Type B pancreatic cell (in vitro differentiated cells): ENCODE measurements around the gene LRRC1. TPM values are rescaled to one million over a fixed set of nuclear protein-coding genes. Genes with fewer than 3 reads are reported as not detected.
A peak's percentile ranks its signal among the peaks of the same experiment; 100 is the strongest.

Experiments
- DNase-seq: peaks from one replicate; pipeline ENCODE4 v3.0.0; 2021; ENCODE audit warnings: mixed read lengths; ENCODE audit not compliant: unreplicated experiment; ENCODE audit errors: extremely low spot score
- H3K27ac Mint-ChIP-seq: 2 replicates; pipeline ENCODE4 v1.8.0; 2021; ENCODE audit warnings: mild to moderate bottlenecking, mixed read lengths
- H3K27me3 Mint-ChIP-seq: 2 replicates; pipeline ENCODE4 v1.8.0; 2021; ENCODE audit warnings: mixed read lengths
- H3K36me3 Mint-ChIP-seq: 2 replicates; pipeline ENCODE4 v1.8.0; 2021; ENCODE audit warnings: mixed read lengths
- H3K4me1 Mint-ChIP-seq: one replicate; pipeline ENCODE4 v1.8.0; 2021; ENCODE audit warnings: mixed read lengths; ENCODE audit not compliant: unreplicated experiment
- H3K4me3 Mint-ChIP-seq: 2 replicates; pipeline ENCODE4 v1.8.0; 2021; ENCODE audit warnings: mild to moderate bottlenecking, mixed read lengths
- H3K9me3 Mint-ChIP-seq: 2 replicates; pipeline ENCODE4 v1.8.0; 2021; ENCODE audit warnings: mixed read lengths
- total RNA-seq: library from RNA; stranded (reverse); gene quantifications from 2 replicates; pipeline ENCODE4 v1.2.1, GENCODE V29; 2021; ENCODE audit warnings: low replicate concordance
- TF ChIP-seq, protein P1 (sequence below): fragments of 200-600 bp; sonication (generic); conservative IDR thresholded peaks from 2 replicates; pipeline ENCODE4 v1.5.0; 2021; ENCODE audit warnings: antibody characterized with exemption, mild to moderate bottlenecking

The LRRC1 gene
- total RNA-seq, 1 donor from 2014 or later = 28.9 TPM

DNA sequence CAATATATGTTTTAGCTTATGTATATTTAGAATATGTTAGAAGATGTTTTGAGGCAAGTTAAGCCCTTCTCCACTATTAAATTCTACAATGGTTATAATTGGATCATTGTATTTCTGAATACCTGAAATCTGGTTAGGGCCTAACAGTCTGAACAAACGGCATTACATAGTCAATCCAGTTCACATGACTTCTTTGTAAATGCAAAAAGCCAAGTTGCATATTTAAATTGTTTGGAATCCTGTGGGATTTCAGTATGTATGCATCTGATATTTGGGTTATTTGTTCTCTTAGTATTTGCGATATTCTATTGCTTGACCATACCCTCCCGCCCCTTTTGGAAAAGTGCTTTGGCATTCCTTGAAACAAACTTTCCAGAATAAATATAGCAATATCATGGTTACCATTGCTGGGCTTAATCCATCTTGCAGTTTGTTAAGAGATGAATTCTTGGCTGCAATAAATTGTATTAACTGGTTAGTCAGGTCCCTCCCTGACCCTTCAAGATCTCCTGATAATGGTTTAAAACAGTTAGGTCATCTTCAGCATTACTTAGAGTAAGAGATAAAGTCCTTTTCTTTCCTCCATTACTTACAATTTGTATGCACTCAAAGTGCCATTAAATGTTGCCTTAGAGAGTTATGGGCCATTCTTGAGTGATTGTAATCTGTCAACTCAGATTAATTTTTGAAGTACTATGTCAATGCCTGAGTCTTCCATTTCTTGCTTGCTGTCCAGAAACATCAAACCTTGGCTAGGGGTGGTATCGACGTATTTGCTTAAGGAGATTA is 36.5 kb downstream of the LRRC1 start:
- Mint-ChIP-seq H3K27ac (no peak overlapping the region), H3K4me3 (no peak overlapping the region), H3K9me3 (no peaks in the 10 kb centered on the region), H3K4me1 (peaks cover 34% of the 10 kb centered on the region), H3K27me3 (no peaks in the 10 kb centered on the region), H3K36me3 (no peaks in the 10 kb centered on the region)
- TF ChIP-seq, protein P1, sequence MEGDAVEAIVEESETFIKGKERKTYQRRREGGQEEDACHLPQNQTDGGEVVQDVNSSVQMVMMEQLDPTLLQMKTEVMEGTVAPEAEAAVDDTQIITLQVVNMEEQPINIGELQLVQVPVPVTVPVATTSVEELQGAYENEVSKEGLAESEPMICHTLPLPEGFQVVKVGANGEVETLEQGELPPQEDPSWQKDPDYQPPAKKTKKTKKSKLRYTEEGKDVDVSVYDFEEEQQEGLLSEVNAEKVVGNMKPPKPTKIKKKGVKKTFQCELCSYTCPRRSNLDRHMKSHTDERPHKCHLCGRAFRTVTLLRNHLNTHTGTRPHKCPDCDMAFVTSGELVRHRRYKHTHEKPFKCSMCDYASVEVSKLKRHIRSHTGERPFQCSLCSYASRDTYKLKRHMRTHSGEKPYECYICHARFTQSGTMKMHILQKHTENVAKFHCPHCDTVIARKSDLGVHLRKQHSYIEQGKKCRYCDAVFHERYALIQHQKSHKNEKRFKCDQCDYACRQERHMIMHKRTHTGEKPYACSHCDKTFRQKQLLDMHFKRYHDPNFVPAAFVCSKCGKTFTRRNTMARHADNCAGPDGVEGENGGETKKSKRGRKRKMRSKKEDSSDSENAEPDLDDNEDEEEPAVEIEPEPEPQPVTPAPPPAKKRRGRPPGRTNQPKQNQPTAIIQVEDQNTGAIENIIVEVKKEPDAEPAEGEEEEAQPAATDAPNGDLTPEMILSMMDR = no peak
- DNase-seq = no peak

GRCh38 chr6:53831936-53832660 is 37.3 kb downstream of the LRRC1 start:
- no peak overlapping the region for H3K27ac Mint-ChIP-seq
- no peaks in the 10 kb centered on the region for H3K36me3 Mint-ChIP-seq
- no peaks in the 10 kb centered on the region for H3K9me3 Mint-ChIP-seq
- no peak for DNase-seq
- TF ChIP-seq, protein P1 = no peak
- no peak overlapping the region for H3K4me3 Mint-ChIP-seq
- peaks cover 33% of the 10 kb centered on the region for H3K4me1 Mint-ChIP-seq
- no peaks in the 10 kb centered on the region for H3K27me3 Mint-ChIP-seq

- H3K27me3 Mint-ChIP-seq = no peaks in the 10 kb centered on the region
- H3K27ac Mint-ChIP-seq = peak overlapping the region; percentile 16
- H3K4me1 Mint-ChIP-seq = peaks cover 35% of the 10 kb centered on the region
- H3K36me3 Mint-ChIP-seq = no peaks in the 10 kb centered on the region
- H3K9me3 Mint-ChIP-seq = no peaks in the 10 kb centered on the region
- no peak for DNase-seq
- H3K4me3 Mint-ChIP-seq = no peak overlapping the region
- TF ChIP-seq, protein P1 = no peak
Observed at GRCh38 chr6:53833155-53833554, 38.4 kb downstream of the LRRC1 start.

- Mint-ChIP-seq H3K27me3 (no peaks in the 10 kb centered on the region), H3K4me1 (peaks cover 39% of the 10 kb centered on the region), H3K36me3 (no peaks in the 10 kb centered on the region), H3K9me3 (no peaks in the 10 kb centered on the region), H3K27ac (peak overlapping the region; percentile 6), H3K4me3 (peak overlapping the region; percentile 8)
- TF ChIP-seq, protein P1 = no peak
- DNase-seq = no peak
Observed at GRCh38 chr6:53834132-53834531, 39.3 kb downstream of the LRRC1 start.

- H3K9me3 Mint-ChIP-seq = no peaks in the 10 kb centered on the region
- TF ChIP-seq, protein P1 = no peak
- H3K36me3 Mint-ChIP-seq = peaks cover 5% of the 10 kb centered on the region
- peak overlapping the region; percentile 6 for H3K27ac Mint-ChIP-seq
- peaks cover 27% of the 10 kb centered on the region for H3K4me1 Mint-ChIP-seq
- no peak overlapping the region for H3K4me3 Mint-ChIP-seq
- H3K27me3 Mint-ChIP-seq = no peaks in the 10 kb centered on the region
- no peak for DNase-seq
Observed at GRCh38 chr6:53837865-53838769, 43.3 kb downstream of the LRRC1 start.
